Activated CD4-positive, alpha-beta T cell treated with anti-CD3 and anti-CD28 coated beads for 36 hours (primary cell): Measurements from ENCODE around the gene MAN1C1. TPM values are rescaled to one million over a fixed set of nuclear protein-coding genes. Genes with fewer than 3 reads are reported as not detected.

Experiments used
- ATAC-seq: fragments of 200-7000 bp; cut with Tn5 transposase; one replicate; pipeline ENCODE4 v1.10.0; 2021; ENCODE audit warnings: mild to moderate bottlenecking, moderate library complexity
- CTCF ChIA-PET: fragments of 350-600 bp; sonication (Branson Sonifier 250); formaldehyde crosslinking; loops from one replicate; lab custom pipeline; 2021; ENCODE audit warnings: antibody characterized with exemption; lab: Charles Lee
- POLR2A ChIA-PET: fragments of 350-600 bp; sonication (Branson Sonifier 250); formaldehyde crosslinking; loops from one replicate; lab custom pipeline; 2021; ENCODE audit warnings: antibody characterized with exemption, inconsistent platforms; lab: Charles Lee
- DNase-seq: peaks from one replicate; pipeline ENCODE4 v3.0.0-alpha.2; 2020
- H3K27ac Mint-ChIP-seq: one replicate; pipeline ENCODE4 v1.8.0; 2021; ENCODE audit warnings: mixed read lengths
- H3K27me3 Mint-ChIP-seq: one replicate; pipeline ENCODE4 v1.8.0; 2021; ENCODE audit warnings: mixed read lengths
- H3K36me3 Mint-ChIP-seq: one replicate; pipeline ENCODE4 v1.8.0; 2021; ENCODE audit warnings: low read depth, mixed read lengths
- H3K4me1 Mint-ChIP-seq: one replicate; pipeline ENCODE4 v1.8.0; 2021; ENCODE audit warnings: mixed read lengths
- H3K4me3 Mint-ChIP-seq: one replicate; pipeline ENCODE4 v1.8.0; 2021; ENCODE audit warnings: mild to moderate bottlenecking, moderate library complexity, mixed read lengths
- H3K9me3 Mint-ChIP-seq: one replicate; pipeline ENCODE4 v1.8.0; 2021; ENCODE audit warnings: low read depth, mixed read lengths
- intact Hi-C, 2 experiments: fragments of 100-400 bp; cut with DNase I in 1 of 2; cut with micrococcal nuclease in 1 of 2; formaldehyde crosslinking; loops; one replicate each; pipeline versions ENCODE4 v1.14.2 to v1.15.1; 2022 to 2024; cut with DNase I, micrococcal nuclease
- total RNA-seq, 2 experiments: library from RNA; stranded (reverse); gene quantifications; one replicate each; pipeline ENCODE4 v1.2.3, GENCODE V29; 2021

The MAN1C1 gene
- total RNA-seq, 2 experiments from 2014 or later = 10.0 to 10.1 TPM

DNA sequence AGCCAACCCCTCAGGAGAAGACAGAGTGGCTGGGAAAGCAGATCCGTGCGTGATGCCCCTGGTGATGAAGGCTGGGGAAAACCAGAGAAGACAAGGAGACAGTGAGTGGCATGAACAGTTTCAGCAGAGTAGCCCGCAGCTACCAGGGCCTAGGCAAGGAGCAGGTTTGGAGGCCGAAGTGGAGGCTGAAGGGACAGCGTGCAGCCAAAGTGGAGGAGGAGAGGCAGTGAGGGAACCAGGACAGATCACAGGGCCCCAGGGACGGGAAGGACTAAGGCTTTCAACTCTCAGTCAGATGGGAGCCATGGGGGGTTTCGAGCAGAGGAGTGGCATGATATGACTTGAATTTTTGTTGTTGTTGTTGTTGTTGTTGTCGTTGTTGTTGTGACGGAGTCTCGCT, 123.5 kb downstream of the MAN1C1 start:
- no peaks in the 10 kb centered on the region for H3K9me3 Mint-ChIP-seq
- DNase-seq (no peak), ATAC-seq (no peak)
- peaks cover 21% of the 10 kb centered on the region for H3K4me1 Mint-ChIP-seq
- no peak overlapping the region for H3K27ac Mint-ChIP-seq
- ChIA-PET POLR2A (no interaction called here), CTCF (interaction anchor here (0.7 kb wide), 1 partner anchor 70 kb away, joined by 3 read pairs; no protein-coding TSS in a partner anchor)
- H3K27me3 Mint-ChIP-seq = no peaks in the 10 kb centered on the region
- H3K4me3 Mint-ChIP-seq = no peak overlapping the region
- H3K36me3 Mint-ChIP-seq = peaks cover 4% of the 10 kb centered on the region
- intact Hi-C loops = no loop called here

GRCh38 chr1:25742316-25742715, 125.7 kb downstream of the MAN1C1 start:
- Mint-ChIP-seq H3K27me3 (no peaks in the 10 kb centered on the region), H3K27ac (no peak overlapping the region), H3K9me3 (no peaks in the 10 kb centered on the region), H3K4me3 (no peak overlapping the region), H3K4me1 (peaks cover 18% of the 10 kb centered on the region), H3K36me3 (peaks cover 4% of the 10 kb centered on the region)
- intact Hi-C loops = no loop called here
- DNase-seq (no peak), ATAC-seq (no peak)
- CTCF ChIA-PET = interaction anchor here (0.7 kb wide), 1 partner anchor 45 kb away, joined by 3 read pairs; no protein-coding TSS in a partner anchor
- POLR2A ChIA-PET = no interaction called here

GRCh38 chr1:25743164-25744139, 126.9 kb downstream of the MAN1C1 start:
- Mint-ChIP-seq H3K4me3 (no peak overlapping the region), H3K9me3 (no peaks in the 10 kb centered on the region), H3K27ac (no peak overlapping the region), H3K27me3 (no peaks in the 10 kb centered on the region), H3K4me1 (peaks cover 18% of the 10 kb centered on the region), H3K36me3 (no peaks in the 10 kb centered on the region)
- intact Hi-C loops = no loop called here
- POLR2A ChIA-PET = no interaction called here
- CTCF ChIA-PET = interaction anchor here (1.7 kb wide), 1 partner anchor 23 kb away, joined by 6 read pairs; no protein-coding TSS in a partner anchor
- no peak for ATAC-seq
- DNase-seq = no peak

DNA sequence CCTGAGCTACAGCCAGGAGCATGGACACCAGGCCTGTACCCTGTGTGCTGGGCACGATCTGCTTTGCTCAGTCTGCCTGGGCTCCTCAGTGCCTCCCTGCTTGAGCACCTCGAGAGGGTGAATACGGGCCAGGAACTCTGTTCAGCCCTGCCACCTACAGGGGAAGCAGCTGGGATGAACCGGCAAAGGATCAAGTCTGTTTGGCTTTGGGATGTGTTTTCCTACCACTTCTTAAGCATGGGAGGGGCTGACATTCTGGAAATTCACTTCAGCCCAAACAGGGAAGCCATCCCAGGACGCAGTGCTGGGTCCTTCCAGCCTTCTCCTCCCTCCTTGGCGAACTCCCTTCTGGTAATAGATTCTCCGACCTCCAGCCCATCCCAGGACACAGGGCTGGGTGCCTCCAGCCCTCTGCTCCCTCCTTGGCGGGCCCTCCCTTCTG, 127.6 kb downstream of the MAN1C1 start:
- no peaks in the 10 kb centered on the region for H3K36me3 Mint-ChIP-seq

GRCh38 chr1:25744636-25745425, 128.2 kb downstream of the MAN1C1 start:
- intact Hi-C loops = no loop called here

More for the DNA sequence above, 127.6 kb downstream of the MAN1C1 start:
- peak overlapping the region; percentile 51 for H3K27ac Mint-ChIP-seq
- DNase-seq = no peak
- ChIA-PET CTCF (interaction anchor here (1.7 kb wide), 1 partner anchor 24 kb away, joined by 6 read pairs; no protein-coding TSS in a partner anchor), POLR2A (no interaction called here)
- H3K9me3 Mint-ChIP-seq = no peaks in the 10 kb centered on the region
- intact Hi-C loops = no loop called here
- no peak overlapping the region for H3K4me3 Mint-ChIP-seq
- H3K27me3 Mint-ChIP-seq = no peaks in the 10 kb centered on the region
- ATAC-seq = no peak
- peaks cover 18% of the 10 kb centered on the region for H3K4me1 Mint-ChIP-seq

GRCh38 chr1:25746299-25747045, 129.9 kb downstream of the MAN1C1 start:
- Mint-ChIP-seq H3K4me1 (peaks cover 12% of the 10 kb centered on the region), H3K4me3 (no peak overlapping the region), H3K27ac (no peak overlapping the region), H3K27me3 (no peaks in the 10 kb centered on the region), H3K36me3 (no peaks in the 10 kb centered on the region), H3K9me3 (no peaks in the 10 kb centered on the region)
- CTCF ChIA-PET = no interaction called here
- ATAC-seq (no peak), DNase-seq (no peak)
- POLR2A ChIA-PET = no interaction called here
- intact Hi-C loops = no loop called here

More at GRCh38 chr1:25744636-25745425, 128.2 kb downstream of the MAN1C1 start:
- Mint-ChIP-seq H3K27me3 (no peaks in the 10 kb centered on the region), H3K36me3 (no peaks in the 10 kb centered on the region), H3K9me3 (no peaks in the 10 kb centered on the region), H3K4me1 (peaks cover 18% of the 10 kb centered on the region), H3K27ac (peak overlapping the region; percentile 51), H3K4me3 (no peak overlapping the region)
- ChIA-PET POLR2A (no interaction called here), CTCF (interaction anchor here (1.7 kb wide), 1 partner anchor 24 kb away, joined by 6 read pairs; no protein-coding TSS in a partner anchor)
- DNase-seq = no peak
- no peak for ATAC-seq

DNA sequence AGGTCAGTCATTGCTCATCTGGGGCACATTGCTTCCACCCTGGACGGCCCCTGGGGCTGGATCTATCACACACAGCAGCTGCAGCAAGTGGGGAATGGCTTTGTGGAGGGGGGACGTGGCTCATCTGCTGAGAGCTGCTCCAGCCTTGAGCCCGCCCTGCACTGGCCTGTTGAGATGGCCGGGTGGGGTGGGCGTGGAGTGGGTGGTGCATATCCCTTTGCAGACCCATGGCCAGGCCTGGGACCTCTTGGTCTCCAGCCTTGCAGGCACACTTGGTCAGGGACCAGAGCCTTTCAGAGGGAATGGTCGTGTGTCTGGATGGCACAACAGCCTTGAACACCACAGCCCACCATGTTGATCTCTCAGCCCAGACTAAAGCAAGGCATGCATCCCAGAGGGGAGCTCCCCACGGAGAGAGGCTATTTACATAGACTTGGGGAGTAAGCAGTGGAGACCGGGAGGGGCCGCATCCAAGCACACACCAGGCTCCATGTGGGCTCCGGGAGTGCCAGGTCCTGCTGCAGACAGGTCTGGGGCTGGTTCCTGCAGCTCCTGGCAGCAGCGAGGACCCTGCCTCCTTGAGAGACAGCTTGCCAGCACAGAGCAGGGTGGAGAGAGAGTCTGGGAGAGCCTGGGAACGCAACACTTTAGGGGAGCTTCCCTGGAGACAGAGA, 130.6 kb downstream of the MAN1C1 start:
- peaks cover 6% of the 10 kb centered on the region for H3K4me1 Mint-ChIP-seq
- H3K4me3 Mint-ChIP-seq = no peak overlapping the region
- ATAC-seq (no peak), DNase-seq (no peak)
- no peaks in the 10 kb centered on the region for H3K9me3 Mint-ChIP-seq
- no peak overlapping the region for H3K27ac Mint-ChIP-seq
- intact Hi-C loops = no loop called here
- ChIA-PET POLR2A (no interaction called here), CTCF (interaction anchor here (0.8 kb wide), 1 partner anchor 19 kb away, joined by 3 read pairs; no protein-coding TSS in a partner anchor)
- no peaks in the 10 kb centered on the region for H3K36me3 Mint-ChIP-seq
- H3K27me3 Mint-ChIP-seq = no peaks in the 10 kb centered on the region

DNA sequence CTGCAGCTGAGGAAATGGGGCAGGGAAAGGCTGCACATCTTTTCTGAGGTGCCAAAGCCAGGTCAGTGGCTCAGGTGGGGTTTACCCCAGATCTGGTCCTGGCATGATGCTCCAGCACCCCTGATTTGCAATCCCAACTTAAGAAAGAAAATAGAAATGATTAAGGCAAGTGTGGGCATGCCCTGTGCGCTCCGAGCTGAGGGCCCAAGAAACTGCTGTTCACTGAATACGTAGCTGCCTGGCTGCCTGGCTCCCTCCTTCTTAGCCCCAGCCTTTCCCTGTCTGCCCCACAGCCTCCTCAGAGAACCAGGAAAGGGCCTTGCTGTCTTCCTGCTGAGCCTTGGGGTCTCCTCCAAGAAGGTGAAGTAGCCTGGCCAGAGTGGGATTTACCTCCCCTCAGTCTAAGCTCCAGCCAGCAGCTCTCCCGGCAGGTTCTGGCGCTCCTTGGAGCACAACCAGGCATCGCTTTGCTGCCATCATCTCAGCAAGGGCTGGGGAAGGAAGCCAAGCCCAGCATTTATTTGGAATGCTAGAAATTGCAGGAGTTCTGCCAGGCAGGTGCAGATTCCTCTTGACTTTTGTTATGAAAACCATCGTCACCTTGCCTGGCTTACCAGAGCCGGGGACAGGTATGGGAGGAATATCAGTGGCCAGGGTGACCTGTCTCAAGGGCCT, 132.1 kb downstream of the MAN1C1 start:
- ChIA-PET CTCF (no interaction called here), POLR2A (interaction anchor here (0.6 kb wide), 1 partner anchor 184 kb away, joined by 3 read pairs; no protein-coding TSS in a partner anchor)
- intact Hi-C loops = no loop called here
- Mint-ChIP-seq H3K36me3 (peaks cover 3% of the 10 kb centered on the region), H3K4me3 (no peak overlapping the region), H3K9me3 (no peaks in the 10 kb centered on the region), H3K27me3 (no peaks in the 10 kb centered on the region), H3K4me1 (peaks cover 9% of the 10 kb centered on the region), H3K27ac (no peak overlapping the region)
- ATAC-seq (no peak), DNase-seq (no peak)

DNA sequence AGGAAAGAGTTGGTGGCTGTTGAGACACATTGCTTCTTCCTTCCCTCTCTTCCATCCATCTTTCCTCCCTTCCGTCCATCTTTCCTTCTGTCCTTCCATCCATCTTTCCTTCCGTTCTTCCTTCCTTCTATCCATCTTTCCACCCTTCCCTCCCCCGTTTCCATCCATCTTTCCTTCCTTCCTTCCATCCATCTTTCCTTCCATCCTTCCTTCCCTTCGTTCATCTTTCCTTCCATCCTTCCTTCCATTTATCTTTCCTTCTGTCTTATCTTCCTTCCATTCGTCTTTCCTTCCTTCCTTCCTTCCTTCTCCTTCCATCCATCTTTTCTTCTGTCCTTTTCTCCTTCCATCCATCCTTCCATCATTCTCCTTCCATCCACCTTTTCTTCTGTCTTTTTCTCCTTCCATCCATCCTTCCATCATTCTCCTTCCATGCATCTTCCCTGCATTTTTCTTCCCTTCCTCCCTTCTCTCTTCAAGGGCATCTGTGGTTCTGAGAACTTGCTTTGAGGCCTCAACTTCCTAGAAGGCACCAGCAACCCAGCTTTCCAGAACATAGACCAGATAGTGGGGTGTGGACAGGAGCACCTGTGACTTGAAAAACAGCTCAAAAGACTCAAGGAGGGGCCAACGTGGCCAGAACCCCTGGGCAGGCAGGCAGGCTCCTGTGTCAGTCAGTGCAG, 134.5 kb downstream of the MAN1C1 start:
- DNase-seq = no peak
- Mint-ChIP-seq H3K36me3 (peaks cover 3% of the 10 kb centered on the region), H3K27ac (peak overlapping the region; percentile 38), H3K4me1 (peaks cover 29% of the 10 kb centered on the region), H3K27me3 (no peaks in the 10 kb centered on the region), H3K4me3 (no peak overlapping the region), H3K9me3 (no peaks in the 10 kb centered on the region)
- ChIA-PET POLR2A (no interaction called here), CTCF (interaction anchor here (0.6 kb wide), 1 partner anchor 43 kb away, joined by 3 read pairs; no protein-coding TSS in a partner anchor)
- no peak for ATAC-seq
- intact Hi-C loops = no loop called here
